ACC112 (cell line): Measurements from ENCODE around the gene LZTS3.
"Not testable (repeated sequence)": the region's sequence is repeated elsewhere in the genome, so short reads cannot be mapped to it uniquely, and the experiment has no call there.

Experiments
- H2AFZ ChIP-seq: fragments of 200-600 bp; sonication (generic); one replicate; pipeline ENCODE4 v1.6.0; 2017; ENCODE audit warnings: antibody characterized with exemption, low read length; ENCODE audit not compliant: unreplicated experiment
- H3K27ac ChIP-seq: fragments of 200-600 bp; sonication (generic); 2 replicates; pipeline ENCODE4 v1.5.1; 2014; ENCODE audit warnings: low read depth, mild to moderate bottlenecking, antibody characterized with exemption, low read length, moderate library complexity
- H3K27me3 ChIP-seq: fragments of 200-600 bp; sonication (generic); 2 replicates; pipeline ENCODE4 v1.6.1; 2014; ENCODE audit warnings: mild to moderate bottlenecking, antibody characterized with exemption, low read length, moderate library complexity, mixed read lengths; ENCODE audit not compliant: insufficient read depth
- H3K36me3 ChIP-seq: fragments of 200-600 bp; sonication (generic); 2 replicates; pipeline ENCODE4 v1.6.1; 2016; ENCODE audit warnings: mild to moderate bottlenecking, antibody characterized with exemption, low read length, moderate library complexity, mixed read lengths; ENCODE audit not compliant: insufficient read depth
- H3K4me1 ChIP-seq: fragments of 200-600 bp; sonication (generic); one replicate; pipeline ENCODE4 v1.6.1; 2016; ENCODE audit warnings: low read length, mixed read lengths; ENCODE audit not compliant: insufficient read depth, unreplicated experiment, control insufficient read depth
- H3K4me3 ChIP-seq: fragments of 200-600 bp; sonication (generic); 2 replicates; pipeline ENCODE4 v1.5.1; 2014; ENCODE audit warnings: mild to moderate bottlenecking, low read depth, low read length
- H3K79me2 ChIP-seq: fragments of 200-600 bp; sonication (generic); one replicate; pipeline ENCODE4 v1.6.0; 2016; ENCODE audit warnings: low read length; ENCODE audit not compliant: control insufficient read depth, unreplicated experiment, insufficient read depth

Gene LZTS3

DNA sequence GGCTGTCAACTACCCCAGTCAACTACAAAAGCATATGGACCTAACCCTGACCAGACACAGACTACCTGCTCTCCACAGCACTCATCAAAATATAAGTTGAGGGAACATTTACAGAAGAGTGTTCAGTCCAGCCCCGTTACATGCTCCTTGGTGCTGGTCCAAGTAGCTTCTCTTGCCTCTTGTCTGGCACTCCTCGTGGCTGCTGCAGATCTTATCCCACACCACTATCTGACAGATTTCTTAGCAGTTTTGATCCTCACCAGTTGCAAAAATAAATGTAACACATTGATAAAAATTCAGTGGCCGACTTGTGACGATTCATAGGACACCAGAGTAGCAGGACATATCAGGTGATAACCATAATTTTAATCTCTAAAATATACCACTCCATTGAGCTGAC lies 44.3 kb downstream of the LZTS3 start:
- Histone ChIP-seq H3K79me2 (peaks cover 4% of the 10 kb centered on the region), H2AFZ (no peak overlapping the region), H3K4me1 (no peaks in the 10 kb centered on the region), H3K4me3 (no peak overlapping the region), H3K36me3 (no peaks in the 10 kb centered on the region), H3K27me3 (no peaks in the 10 kb centered on the region), H3K27ac (no peak overlapping the region)

DNA sequence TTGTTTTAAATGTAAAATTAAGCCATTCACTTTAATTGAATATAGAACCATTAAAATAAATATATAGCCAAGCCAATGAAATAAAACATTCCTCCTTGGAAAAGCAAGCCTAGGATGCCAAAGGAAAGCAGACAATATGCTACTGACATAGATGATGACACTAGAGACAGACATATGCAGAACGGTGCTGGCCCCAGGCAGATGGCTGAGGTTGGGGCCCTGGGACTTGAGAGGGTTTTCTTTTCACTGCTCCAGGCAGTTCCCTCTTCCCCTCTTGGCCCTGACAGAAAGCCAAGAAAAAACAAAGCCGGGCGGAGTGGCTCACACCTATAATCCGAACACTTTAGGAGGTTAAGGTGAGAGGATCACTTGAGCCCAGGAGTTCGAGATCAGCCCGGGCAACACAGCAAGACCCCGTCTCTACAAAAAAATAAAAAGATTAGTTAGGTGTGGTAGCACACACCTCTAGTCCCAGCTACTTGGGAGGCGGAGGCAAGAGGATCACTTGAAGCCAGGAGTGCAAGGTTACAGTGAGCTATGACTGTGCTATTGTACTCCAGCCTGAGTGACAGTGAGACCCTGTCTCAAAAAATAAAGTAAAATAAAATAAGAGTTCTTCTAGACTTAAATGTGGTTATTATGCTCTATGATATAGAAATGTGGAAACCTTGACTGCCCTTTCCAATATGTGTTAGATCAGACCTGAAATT lies 44.9 kb downstream of the LZTS3 start:
- no peak overlapping the region for H2AFZ ChIP-seq
- H3K27ac ChIP-seq: no peak overlapping the region
- no peaks in the 10 kb centered on the region for H3K36me3 ChIP-seq
- no peaks in the 10 kb centered on the region for H3K27me3 ChIP-seq
- peaks cover 4% of the 10 kb centered on the region for H3K79me2 ChIP-seq
- H3K4me3 ChIP-seq: no peak overlapping the region
- peaks cover 2% of the 10 kb centered on the region for H3K4me1 ChIP-seq

DNA sequence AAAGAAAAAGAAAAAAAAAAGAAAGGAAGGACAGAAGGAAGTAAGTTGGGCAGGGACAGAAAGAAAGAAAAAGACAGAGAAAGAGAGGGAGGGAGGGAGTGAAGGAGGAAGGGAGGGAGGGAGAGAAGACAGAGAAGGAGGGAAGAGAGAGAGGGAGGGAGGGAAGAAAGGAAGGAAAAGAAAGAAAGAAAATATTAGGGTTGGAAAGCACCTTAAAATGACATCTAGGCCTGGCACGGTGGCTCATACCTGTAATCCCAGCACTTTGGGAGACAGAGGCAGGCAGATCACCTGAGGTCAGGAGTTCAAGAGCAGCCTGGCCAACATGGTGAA lies 46.9 kb downstream of the LZTS3 start:
- no peaks in the 10 kb centered on the region for H3K27me3 ChIP-seq
- H3K27ac ChIP-seq: no peak overlapping the region
- H3K4me3 ChIP-seq: no peak overlapping the region
- H3K79me2 ChIP-seq: peaks cover 2% of the 10 kb centered on the region
- H2AFZ ChIP-seq: no peak overlapping the region
- H3K4me1 ChIP-seq: peaks cover 7% of the 10 kb centered on the region
- H3K36me3 ChIP-seq: peaks cover 11% of the 10 kb centered on the region; the same call in 1 of the 2 replicates

DNA sequence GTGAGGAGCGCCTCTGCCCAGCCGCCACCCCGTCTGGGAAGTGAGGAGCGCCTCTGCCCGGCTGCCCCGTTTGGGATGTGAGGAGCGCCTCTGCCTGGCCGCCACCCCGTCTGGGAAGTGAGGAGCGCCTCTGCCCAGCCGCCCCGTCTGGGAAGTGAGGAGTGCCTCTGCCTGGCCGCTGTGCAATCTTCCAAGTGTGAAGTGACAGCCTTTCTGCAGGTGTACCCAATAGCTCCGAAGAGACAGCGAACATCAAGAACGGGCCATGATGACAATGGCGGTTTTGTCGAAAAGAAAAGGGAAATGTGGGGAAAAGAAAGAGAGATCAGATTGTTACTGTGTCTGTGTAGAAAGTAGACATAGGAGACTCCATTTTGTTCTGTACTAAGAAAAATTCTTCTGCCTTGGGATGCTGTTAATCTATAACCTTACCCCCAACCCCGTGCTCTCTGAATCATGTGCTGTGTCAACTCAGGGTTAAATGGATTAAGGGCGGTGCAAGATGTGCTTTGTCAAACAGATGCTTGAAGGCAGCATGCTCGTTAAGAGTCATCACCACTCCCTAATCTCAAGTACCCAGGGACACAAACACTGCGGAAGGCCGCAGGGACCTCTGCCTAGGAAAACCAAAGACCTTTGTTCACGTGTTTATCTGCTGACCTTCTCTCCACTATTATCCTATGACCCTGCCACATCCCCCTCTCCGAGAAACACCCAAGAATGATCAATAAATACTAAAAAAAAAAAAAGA lies 47.4 kb downstream of the LZTS3 start:
- not testable (repeated sequence) for H3K27ac ChIP-seq, H2AFZ ChIP-seq, H3K27me3 ChIP-seq, H3K79me2 ChIP-seq, H3K4me1 ChIP-seq, H3K4me3 ChIP-seq
- peaks cover 11% of the 10 kb centered on the region; the same call in 1 of the 2 replicates for H3K36me3 ChIP-seq

DNA sequence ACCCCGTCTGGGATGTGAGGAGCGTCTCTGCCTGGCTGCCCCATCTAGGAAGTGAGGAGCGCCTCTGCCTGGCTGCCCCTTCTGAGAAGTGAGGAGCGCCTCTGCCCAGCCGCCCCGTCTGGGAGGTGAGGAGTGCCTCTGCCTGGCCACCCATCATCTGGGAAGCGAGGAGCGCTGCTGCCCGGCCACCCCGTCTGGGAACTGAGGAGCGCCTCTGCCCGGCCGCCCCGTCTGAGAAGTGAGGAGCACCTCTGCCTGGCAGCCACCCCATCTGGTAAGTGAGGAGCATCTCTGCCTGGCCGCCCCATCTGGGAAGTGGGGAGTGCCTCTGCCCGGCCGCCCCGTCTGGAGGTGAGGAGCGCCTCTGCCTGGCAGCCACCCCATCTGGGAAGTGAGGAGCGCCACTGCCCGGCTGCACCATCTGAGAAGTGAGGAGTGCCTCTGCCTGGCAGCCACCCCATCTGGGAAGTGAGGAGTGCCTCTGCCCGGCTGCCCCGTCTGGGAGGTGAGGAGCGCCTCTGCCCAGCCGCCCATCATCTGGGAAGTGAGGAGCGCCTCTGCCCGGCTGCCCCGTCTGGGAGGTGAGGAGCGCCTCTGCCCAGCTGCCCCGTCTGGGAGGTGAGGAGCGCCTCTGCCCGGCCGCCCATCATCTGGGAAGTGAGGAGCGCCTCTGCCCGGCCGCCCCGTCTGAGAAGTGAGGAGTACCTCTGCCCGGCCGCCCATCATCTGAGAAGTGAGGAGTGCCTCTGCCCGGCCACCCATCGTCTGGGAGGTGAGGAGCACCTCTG lies 48.4 kb downstream of the LZTS3 start:
- not testable (repeated sequence) for H3K27ac ChIP-seq, H3K79me2 ChIP-seq, H3K27me3 ChIP-seq, H3K4me1 ChIP-seq, H3K4me3 ChIP-seq, H2AFZ ChIP-seq
- H3K36me3 ChIP-seq: peaks cover 11% of the 10 kb centered on the region; the same call in 1 of the 2 replicates

DNA sequence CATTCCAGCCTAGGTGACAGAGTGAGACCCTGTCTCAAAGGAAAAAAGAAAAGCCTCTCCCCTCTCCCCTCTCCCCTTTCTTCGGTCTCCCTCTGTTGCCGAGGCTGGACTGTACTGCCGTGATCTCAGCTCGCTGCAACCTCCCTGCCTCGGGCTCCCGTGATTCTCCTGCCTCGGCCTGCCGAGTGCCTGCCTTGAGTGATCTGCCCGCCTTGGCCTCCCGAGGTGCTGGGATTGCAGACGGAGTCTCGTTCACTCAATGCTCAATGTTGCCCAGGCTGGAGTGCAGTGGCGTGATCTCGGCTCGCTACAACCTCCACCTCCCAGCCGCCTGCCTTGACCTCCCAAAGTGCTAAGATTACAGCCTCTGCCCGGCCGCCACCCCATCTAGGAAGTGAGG lies 49.2 kb downstream of the LZTS3 start:
- H3K4me3 ChIP-seq, H3K79me2 ChIP-seq, H3K27ac ChIP-seq, H3K27me3 ChIP-seq, H3K4me1 ChIP-seq, H2AFZ ChIP-seq: not testable (repeated sequence)
- H3K36me3 ChIP-seq: peaks cover 11% of the 10 kb centered on the region; the same call in 1 of the 2 replicates

DNA sequence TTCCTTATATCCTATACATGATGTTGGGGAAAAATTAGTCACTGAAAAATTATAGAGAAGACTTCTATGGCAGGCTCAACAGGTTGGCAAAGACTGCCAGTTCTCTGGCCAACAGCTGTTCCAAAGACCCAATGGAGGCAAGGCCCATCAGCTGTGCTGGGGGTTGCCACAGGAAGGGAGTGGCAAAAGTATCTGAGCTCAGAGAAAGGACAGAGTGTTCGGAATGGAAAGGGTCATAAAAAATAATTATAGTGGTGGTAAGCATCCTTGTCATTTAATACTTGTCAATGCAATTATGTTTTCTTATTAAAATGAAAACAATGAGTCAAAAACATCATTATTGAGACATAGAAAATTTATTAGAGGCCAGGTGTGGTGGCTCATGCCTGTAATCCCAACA lies 49.8 kb downstream of the LZTS3 start:
- H3K4me3 ChIP-seq: no peak overlapping the region
- H3K4me1 ChIP-seq: peaks cover 7% of the 10 kb centered on the region
- no peaks in the 10 kb centered on the region for H3K79me2 ChIP-seq
- H3K27me3 ChIP-seq: no peaks in the 10 kb centered on the region
- no peak overlapping the region for H2AFZ ChIP-seq
- peaks cover 11% of the 10 kb centered on the region; the same call in 1 of the 2 replicates for H3K36me3 ChIP-seq
- 0 out of 2 replicates have a peak overlapping the region, but pooled peaks have one; percentile 14 for H3K27ac ChIP-seq

DNA sequence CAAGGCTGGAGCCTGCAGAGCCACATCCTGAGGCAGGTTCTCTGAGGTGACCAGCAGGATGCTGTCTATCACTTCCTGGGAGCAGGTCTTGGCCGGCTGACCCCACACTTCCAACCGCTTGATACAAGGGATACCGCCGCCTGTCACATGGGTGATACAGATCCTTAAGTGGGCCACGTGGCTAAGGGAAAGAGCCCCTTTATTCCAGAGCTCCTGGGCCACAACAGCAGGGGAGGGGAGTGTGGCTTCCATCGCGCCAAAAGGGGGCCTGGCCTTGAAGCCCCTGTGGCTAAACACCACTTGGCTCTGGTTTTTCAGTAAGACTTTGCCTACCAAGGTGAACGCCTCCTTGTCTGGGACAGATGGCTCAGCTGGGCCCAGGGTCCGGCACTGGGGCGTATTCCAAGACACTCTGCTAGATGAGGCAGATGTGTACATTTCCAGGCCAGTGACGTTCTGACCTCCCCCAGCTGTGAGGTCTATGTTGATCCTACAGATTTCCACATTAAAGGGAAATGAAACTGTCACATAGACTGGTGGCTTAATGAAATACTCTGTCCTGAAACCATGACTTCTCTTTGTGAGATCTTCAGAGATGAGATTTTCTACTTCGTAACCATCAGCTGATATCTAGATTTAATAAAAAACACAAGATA lies 51.3 kb downstream of the LZTS3 start:
- Histone ChIP-seq H3K4me3 (no peak overlapping the region), H3K79me2 (no peaks in the 10 kb centered on the region), H3K36me3 (peaks cover 11% of the 10 kb centered on the region; the same call in 1 of the 2 replicates), H3K4me1 (peaks cover 11% of the 10 kb centered on the region), H3K27me3 (no peaks in the 10 kb centered on the region), H3K27ac (no peak overlapping the region), H2AFZ (no peak overlapping the region)

DNA sequence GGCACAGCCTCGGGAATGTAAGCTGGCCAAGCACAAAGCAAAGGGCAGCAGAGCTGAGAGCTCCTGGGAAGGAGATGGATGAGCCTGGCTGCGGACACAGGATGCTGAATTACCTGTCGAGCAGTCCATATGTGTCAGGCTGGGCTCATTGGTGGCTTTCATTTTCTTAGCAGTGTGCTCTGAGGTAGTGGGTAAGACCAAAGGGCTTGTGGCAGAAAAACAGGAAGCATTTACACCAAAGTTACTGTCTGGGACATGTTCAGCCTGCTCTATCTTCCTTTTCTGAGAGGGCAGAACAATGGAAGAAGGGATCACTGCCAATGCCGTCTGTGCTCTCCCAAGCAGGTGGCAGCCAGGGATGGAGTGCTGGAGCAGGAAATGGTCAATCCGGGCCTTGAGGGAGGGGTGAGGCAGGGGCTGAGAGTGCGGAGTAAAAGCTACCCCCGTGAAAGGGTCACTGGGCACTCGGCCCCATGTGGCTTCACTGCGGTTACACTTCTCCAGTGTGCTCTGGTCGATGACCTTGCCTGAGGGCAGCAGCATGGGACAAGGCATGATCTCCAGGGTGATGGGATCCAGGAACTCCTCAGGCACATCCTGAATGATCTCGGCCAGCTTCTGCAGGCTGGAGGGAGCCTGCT lies 52.0 kb downstream of the LZTS3 start:
- H3K4me1 ChIP-seq: peaks cover 11% of the 10 kb centered on the region
- no peak overlapping the region for H3K4me3 ChIP-seq
- no peak overlapping the region for H2AFZ ChIP-seq
- H3K27me3 ChIP-seq: no peaks in the 10 kb centered on the region
- no peak overlapping the region for H3K27ac ChIP-seq
- H3K36me3 ChIP-seq: peaks cover 11% of the 10 kb centered on the region; the same call in 1 of the 2 replicates
- H3K79me2 ChIP-seq: no peaks in the 10 kb centered on the region

DNA sequence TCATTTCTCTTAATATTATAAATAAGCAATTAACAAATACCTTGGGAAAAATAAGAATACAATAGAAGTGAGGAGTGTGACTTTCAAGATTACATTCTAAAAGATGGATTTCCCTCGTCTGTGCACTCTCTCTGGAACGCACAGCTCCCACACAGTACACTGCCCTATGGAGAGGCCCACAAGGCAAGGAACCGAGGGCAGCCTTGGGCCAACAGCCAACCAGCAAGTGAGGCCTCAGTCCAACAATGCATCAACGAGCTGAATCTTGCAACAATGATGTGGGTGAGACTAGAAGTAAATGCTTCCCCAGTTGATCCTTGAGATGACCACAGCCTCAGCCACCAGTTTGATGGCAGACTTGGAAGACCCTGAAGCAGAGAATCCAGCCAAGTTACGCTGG lies 54.3 kb downstream of the LZTS3 start:
- H3K27ac ChIP-seq: no peak overlapping the region
- H3K27me3 ChIP-seq: no peaks in the 10 kb centered on the region
- H3K36me3 ChIP-seq: peaks cover 11% of the 10 kb centered on the region; the same call in 1 of the 2 replicates
- H3K79me2 ChIP-seq: no peaks in the 10 kb centered on the region
- peaks cover 11% of the 10 kb centered on the region for H3K4me1 ChIP-seq
- H3K4me3 ChIP-seq: no peak overlapping the region
- no peak overlapping the region for H2AFZ ChIP-seq
